Measurements from ENCODE around the gene NSUN7.
A peak's percentile ranks its signal among the peaks of the same experiment; 100 is the strongest.
"Not testable (repeated sequence)": the region's sequence is repeated elsewhere in the genome, so short reads cannot be mapped to it uniquely, and the experiment has no call there.

The NSUN7 gene

DNA sequence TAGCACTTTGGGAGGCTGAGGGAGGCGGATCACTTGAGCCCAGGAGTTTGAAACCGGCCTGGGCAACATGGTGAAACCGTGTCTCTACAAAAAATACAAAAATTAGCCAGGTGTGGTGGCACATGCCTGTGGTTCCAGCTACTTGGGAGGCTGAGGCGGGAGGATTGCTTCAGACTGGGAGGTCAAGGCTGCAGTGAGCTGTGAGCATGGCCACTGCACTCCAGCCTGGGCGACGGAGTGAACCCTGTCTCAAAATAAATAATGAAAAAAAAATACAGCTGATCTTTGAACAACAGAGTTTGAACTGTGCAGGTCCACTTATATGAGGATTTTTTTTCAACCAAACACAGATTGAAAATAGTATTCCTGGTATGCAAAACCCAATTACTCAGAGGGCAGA lies 67.4 kb downstream of the NSUN7 start:
- not testable (repeated sequence) for DNase-seq (ENCODE audit: low read depth)

DNA sequence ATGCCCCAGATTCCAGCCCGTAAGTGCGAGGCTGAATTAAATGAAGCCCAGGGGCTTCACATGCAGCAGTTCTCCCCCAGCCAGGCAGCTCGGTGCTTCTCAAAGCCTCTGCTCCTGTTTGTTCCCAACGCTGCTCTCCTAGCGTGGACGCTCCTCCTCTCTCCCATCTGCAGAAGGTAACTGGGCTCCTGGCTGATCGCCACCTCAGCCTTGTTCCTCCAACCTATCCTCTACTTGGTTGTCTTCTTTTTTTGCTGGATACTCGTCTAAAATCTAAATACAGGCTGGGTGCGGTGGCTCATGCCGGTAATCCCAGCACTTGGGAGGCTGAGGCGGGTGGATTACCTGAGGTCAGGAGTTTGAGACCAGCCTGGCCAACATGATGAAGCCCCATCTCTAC lies 70.3 kb downstream of the NSUN7 start:
- no peak for DNase-seq (ENCODE audit: low read depth)

DNA sequence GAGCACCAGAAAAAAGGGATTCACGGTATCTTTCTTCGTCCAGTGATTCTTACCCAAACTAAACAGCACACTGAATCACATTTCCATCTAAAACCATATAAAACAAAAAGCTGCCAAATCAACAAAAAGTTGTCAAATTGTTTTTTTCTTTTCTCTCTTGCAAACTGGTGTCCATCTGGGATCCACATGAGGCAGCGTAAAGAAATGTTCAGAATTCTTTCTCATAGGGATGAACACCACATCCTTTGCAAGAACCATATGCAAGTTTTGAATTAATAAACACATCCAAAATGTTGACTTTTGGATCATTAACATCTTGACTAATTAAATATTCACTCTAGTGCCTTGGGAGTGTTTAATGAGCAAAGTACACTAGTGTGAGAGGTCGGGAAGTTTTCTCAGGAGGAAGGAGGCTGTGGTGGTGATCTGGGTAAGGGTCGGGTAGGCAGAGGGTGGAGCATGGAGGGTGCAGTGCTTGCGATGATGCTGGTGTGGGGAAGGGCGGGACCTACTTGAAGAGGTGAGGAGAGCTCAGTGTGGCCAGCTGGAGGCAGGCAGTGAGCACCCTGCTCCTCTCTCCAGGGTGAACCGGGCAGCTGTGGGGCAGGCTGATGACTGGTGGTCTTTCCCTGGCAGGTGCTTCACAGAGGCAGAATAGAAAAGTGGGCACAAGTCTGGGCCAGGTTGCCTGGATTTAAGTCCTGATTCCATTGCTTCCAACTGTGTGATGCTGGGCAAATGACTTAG lies 72.8 kb downstream of the NSUN7 start:
- no peak for DNase-seq (ENCODE audit: low read depth)

DNA sequence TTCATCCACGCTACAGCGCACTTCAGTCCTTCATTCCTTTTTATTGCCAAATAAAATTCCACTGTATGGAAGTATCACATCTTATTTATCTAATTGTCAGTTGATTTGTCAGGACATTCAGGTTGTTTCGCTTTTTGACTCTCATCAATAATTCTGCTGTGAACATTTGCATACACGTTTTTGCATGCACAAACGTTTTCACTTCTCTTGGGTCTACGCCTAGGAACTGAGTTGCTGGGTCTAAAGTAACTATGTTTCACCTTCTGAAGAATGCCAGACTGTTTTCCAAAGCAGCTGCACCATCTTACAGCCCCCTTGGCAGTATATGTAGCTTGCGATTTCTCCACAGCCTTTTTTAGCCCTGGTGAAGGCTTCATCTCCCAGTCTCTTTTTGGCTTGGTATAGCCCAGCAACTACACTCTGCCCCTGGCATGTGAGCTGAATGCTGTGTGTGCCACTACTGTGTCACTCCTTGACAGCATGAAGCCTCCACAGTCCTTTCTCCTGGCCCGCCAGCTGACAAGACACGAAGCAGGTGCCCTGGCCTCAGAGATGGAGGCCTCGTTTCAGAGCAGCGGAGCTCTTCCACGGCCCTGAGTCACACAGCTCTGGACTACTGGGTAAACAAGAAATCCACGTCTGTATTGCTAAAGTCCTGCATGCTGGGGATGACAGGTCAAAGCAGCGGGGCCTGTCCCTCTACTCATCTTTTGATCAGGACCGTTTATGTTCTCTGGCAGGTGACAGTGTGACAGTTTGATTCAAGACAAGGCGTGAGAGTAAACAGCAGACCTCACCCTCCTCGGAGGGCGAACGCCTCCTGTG lies 75.5 kb downstream of the NSUN7 start:
- DNase-seq (ENCODE audit: low read depth): no peak

DNA sequence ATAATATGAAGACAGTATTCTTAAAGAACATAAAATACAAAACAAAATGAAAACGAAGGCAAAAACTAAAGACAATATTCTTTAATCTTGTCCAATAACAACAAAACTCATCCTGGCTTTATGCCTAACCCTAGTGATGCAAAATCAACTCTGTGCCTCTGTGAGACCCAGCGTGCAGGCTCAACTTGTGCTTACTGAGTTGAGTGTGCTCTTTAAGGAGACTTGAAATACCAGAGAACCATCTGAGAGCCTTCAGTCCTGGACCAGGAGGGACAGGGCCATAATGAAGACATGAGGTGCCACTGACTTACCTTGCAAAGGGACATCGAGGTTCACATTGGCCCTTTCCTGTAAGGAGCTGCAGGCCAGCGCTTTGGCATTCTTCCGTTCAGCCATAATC lies 77.1 kb downstream of the NSUN7 start:
- no peak for DNase-seq (ENCODE audit: low read depth)

DNA sequence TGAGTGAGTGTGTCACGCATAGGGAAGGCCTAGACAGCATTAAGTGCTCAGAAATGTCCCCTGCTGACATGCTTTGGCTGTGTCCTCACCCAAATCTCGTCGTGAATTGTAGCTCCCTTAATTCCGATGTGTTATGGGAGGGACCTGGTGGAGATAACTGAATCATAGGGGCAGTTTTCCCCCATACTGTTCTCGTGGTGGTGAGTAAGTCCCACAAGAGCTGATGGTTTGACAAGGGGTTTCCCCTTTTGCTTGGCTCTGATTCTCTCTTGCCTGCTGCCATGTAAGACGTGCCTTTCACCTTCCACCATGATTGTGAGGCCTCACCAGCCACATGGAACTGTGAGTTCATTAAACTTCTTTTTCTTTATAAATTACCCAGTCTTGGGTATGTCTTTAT lies 78.0 kb downstream of the NSUN7 start:
- no peak for DNase-seq (ENCODE audit: low read depth)

DNA sequence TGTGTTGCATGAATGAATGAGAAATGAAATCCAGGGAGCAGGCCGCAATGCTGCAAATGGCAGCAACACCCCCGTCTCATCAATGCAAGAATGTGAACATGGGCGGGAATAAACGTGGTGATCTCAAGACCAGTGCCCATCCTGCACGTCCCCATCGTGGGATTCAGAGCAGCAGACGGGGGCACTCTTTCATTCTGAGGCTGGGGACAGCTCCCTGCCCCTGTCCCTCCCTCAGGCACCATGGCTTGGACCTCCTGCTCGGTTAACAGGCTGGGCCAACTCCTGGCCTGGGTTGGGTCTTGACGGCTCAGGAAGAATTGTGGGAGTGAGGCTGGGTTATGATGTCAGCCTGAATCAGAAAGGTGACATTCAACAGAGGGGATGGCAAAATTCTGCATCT lies 78.9 kb downstream of the NSUN7 start:
- no peak for DNase-seq (ENCODE audit: low read depth)

DNA sequence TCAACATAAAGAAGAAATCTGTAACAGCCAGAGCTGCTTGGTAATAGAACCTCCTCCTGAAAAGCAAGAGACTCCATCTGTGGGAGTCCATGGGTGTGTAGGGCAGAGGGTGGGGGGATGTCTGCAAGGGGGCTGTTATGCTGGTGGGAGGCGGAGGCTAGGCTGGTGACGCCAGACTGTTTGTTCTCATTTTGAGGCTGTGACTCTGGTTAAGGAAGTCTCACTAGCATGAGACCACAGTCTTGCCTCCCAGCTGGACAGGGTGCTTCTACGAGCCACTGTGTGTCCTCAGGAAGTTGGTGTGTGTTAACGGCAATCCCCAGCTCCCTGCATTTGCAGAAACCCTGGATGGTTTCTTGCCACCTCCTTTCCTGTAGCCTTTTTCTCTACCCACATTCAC lies 79.8 kb downstream of the NSUN7 start:
- no peak for DNase-seq (ENCODE audit: low read depth)

DNA sequence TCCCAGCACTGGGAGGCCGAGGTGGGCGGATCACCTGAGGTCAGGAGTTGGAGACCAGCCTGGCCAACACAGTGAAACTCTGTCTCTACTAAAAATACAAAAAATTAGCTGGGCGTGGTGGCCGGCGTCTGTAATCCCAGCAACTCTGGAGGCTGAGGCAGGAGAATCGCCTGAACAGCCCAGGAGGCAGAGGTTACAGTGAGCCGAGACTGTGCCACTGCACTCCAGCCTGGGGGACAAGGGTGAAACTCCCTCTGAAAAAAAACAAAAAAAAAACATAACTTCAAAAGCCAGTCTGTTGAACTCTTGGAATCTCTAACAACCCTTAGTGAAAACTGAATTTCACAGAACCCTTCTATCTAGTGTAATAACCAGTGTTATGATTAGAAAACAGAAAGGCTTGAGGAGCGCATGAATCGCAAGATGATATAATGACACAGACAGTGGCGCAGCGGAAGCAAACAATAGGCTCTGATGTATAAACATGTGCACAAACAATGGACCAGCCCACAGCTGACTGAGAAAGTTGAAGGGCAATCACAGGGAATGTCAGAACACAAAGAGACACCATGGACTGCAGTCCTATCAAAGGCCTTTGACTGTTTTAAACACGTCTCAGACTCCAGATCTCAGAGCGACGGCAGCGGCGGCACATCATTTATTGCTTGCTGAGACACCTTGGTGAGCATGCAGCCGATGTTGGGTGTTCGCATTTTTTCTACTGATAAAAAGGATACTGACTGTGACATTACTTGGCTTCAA lies 81.6 kb downstream of the NSUN7 start:
- no peak for DNase-seq (ENCODE audit: low read depth)

DNA sequence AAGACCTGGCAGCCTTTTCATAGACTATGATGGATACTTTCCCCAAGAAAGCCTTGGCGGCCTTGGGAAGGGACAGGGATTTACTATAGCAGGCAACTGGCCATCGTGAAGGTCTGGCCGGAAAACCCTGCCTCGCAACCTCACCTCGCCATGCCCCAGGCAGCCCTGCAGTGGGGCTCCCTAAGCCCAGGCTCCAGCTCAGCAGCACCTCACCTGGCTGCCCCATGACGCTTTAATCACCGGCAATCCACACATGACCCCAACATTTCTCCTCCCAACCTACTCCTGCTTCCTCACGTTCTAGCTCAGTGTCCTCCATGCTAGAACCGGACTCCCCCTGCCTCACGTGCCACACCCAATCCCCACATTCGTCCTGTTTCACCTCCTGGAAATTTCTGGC lies 82.4 kb downstream of the NSUN7 start:
- no peak for DNase-seq (ENCODE audit: low read depth)

DNA sequence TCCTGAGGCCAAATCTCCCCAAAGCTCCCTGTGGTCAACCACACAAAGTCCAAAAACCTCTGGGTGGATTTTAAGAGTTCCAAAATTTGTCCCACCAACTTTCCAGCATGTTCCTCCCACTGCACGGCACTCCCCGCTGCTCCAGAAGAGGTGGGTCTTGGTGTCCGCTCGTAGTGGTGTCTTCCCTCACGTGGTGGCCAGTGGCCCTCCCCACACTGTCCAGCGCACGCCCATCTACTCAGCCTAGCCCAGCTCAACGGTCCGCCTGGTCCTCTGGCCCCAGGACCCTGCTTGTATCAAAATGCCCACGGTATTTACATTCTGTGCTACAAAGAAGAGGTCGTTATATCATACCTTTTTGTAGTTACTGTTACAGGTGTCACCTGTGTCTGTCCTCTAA lies 83.5 kb downstream of the NSUN7 start:
- DNase-seq (ENCODE audit: low read depth): no peak

DNA sequence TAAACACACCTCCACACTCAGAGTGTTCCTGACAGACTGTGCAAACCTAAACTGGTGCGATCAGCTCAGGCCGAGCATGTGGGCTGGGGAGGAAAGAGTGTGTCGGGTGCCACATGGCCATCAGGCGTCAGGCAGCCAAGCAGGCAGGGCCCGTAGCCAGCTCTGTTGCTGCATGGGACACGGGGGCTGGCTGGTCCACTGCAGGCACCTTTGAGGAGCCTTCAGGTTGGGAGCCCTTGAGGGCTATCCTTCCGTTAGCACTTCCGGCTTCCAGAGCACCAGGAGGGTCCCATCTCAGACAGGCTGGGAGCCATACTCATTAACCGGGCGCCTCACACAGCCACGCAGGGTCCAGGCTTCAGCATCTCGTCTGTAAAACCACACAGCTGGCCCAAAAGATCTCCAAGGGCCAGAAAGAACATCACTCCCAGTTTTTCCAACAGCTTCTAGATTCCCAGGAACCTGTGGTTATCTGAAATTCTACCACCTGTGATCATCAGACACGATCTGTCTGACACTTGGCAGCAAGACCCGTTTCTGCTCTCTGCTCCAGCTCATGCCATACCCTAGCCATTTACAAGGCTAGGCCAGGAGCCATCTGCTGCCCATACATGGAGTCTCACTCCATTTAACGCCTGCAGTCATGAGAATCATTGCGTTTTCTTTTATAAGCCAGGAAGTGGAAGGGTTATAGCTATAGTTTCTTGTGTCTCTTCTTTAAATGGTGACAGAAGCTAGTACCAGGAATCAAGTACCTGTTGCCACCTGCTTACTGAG lies 87.5 kb downstream of the NSUN7 start:
- no peak for DNase-seq (ENCODE audit: low read depth)

DNA sequence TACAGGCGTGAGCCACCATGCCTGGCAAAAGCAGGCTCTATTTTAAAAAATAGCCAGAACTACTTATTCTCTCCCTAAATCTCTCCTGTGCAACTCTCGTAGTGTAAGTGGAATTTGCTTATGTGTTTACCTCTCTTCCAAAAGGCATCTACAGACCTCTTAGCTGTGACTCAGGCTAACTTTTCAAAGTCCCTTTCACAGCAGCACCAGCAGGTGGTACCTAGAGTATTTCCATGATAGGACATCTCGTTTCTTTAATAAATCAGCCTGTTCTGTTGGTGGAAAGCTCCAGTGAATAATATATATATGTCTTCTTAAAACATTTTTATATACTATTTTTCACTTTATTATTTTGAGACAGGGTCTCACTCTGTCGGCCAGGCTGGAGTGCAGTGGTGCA lies 89.0 kb downstream of the NSUN7 start:
- no peak for DNase-seq (ENCODE audit: low read depth)

DNA sequence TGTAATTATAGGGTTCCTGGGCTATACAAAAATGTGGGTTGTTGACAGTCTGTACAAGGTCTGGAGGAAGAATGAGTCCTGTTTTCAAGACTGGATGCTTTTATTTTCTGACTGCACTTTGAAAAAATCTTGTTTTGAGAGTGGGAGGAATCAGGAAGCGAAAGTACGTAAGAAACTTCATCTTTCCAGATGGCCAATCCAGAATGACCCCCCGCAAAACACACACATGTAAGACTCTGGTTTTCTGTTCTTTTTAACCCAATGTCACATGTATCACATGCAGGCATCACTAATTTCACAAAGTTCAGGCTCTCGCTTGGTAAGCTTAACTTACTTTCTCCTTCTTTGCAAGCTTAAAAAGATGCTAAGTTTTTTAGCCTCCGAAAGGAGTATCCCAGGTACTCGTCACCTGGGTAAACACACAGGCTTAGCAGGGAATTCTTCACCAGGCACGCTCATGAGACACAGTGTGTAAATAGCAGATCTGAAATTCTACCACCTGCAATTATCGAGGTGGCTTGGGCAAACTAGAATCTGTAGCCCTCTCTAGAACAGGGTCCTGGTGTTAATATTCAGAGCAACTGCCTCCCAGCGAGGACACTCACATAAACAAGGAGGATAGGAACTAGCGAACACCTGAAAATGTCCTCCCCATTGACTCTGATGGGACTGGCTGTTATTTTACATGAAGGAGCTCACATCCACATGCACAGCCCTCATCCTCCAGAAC lies 90.7 kb downstream of the NSUN7 start:
- DNase-seq (ENCODE audit: low read depth): no peak

DNA sequence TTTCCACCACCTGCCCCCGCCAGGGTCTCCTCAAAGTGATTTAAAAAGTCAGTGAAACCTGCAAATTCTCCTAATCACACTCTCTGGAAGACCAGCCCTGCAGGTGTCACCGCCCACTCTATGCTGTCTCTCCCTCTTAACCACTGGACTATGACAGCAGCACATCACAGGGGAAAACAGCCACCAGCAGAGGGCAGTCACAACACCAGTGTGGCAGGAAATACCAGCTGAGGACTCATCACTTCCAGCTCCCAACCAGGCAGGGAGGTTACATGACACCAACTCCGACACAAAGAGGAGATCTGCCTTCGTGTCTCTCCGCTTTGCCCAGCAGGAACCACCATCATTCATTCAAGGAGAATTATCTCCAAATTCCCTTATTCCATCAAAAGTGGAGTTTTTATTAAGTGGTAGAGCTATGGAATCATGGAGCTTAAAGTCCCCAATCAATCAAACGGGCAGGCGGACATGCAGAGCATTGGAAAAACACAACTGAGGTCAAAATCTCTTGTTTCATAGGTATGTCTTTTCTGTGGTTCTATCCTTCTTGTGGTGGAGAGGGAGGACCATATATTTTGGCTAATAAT lies 91.3 kb downstream of the NSUN7 start:
- peak; percentile 56 for DNase-seq (ENCODE audit: low read depth)

DNA sequence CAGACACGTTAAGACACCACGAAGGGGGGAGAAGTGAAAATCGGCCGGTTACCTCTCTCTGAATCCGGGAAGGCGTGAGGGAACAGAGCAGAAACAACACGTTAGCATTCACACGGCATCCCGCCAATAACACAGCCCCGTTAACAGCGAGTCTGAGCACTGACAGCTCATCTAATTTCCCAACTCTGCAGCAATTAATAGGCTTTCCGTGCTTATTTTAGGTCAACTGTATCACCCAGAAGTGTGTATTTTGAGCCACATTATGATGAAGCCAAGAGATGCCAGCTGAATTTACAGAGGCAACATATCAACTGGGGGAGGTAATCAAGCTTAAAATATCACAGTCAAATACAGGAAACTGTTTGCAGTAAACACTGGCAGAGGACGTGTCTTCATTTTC lies 92.6 kb downstream of the NSUN7 start:
- DNase-seq (ENCODE audit: low read depth): no peak

DNA sequence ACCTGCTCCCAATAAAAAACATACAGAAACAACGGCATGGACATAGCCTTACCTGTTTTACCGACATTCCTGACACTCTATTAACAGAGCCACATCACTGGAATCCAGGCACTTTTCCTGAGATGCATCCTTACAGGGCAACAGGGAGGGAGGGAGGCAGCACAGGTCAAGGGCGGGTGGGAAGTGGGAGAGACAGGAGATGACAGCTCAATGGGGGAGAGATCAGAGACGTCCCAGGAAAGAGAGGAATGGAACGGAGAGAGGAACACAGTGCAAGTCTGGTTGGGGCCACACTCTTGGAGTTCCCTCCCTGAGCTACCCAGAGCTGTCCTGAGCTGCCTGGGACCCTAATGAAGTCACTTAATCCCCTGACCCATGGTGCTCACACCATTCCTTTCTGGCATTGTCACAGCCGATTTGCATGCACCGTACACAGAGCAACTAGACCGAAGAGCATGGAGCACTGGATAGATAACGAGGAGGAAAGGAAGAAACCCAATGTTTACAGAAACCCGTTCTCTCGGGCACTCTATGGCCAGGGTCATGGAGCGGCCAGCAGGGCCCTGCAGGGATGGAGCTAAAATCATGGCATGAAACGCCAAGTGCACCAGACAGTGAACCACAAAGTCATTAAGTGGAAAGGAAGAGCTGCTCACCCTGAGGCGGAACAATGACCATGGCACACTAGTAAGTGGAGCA lies 93.1 kb downstream of the NSUN7 start:
- DNase-seq (ENCODE audit: low read depth): no peak

DNA sequence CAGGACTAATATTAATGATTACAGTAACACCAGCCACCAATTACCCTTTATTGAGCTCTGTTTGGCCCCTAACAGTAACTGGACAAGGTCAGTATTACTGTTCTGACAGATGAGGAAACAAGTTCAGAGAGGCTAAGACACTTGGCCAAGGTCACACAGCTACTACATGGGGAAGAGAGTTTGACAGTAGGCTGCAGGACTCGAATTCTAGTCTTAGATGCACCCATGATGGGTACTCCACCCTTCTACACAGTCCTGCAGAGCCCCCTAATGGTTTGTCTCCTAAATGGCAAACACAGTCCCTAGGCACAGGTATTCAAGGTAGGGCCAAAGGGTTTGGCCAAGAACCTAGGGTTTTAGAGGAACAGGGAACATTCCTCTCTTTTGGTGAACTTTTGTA lies 93.9 kb downstream of the NSUN7 start:
- DNase-seq (ENCODE audit: low read depth): no peak

DNA sequence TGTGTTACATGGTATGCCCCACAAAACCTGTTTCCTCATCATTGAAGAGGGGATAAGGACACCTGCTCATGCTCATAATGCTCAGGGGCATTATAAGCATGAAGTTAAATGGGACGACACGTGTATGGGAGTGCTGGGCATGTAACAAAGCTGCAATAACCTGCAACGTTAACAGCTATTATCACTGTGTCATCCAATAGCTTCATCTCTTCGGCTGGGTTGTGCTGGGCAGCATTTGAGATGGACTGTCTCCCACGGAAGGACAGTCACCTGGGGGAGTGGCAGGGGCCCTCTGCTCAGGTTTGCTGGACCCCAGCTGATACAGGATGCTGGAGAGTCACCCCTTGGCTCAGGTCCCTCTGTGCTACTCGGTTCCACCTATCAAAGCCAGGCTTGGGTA lies 94.5 kb downstream of the NSUN7 start:
- DNase-seq (ENCODE audit: low read depth): no peak

DNA sequence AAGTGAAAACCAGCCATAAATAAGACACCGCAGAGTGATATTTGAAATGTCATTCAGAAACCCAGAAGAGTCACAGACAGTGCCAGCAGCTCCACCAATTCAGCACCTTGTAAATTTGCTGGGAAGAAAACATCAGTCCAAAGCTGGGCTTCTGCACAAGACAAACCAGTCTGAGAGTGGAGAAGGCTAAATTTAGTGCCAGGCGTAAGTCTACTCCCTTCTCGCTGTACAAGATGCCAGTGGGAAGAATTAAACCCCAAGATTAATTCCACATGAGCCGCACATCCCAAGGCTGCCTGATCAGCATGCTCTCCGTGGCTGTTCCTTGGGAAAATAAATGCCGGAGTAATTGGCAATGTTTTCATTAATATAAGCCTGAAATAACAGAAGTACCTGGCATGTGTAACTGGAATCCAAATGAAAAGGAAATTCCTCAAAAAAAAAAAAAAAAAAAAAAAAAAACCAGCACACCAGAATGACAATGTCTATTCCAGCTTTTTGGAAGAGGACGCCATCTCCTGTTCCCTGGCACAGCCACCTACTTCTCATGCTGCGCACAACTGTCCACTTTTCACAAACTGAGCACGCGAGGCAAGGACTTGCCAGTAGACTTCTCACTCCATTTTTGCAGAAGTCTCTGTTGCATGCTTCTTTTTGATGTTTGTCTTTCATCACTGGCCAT lies 95.5 kb downstream of the NSUN7 start:
- DNase-seq (ENCODE audit: low read depth): no peak

All from HS-5 (cell line).